Neural crest cell (in vitro differentiated cells): ENCODE measurements around the gene RICTOR. TPM values are rescaled to one million over a fixed set of nuclear protein-coding genes. Genes with fewer than 3 reads are reported as not detected.

Experiments
- DNase-seq: peaks from one replicate; pipeline ENCODE4 v3.0.0; 2021; ENCODE audit warnings: low read depth, mixed read lengths, low spot score
- H3K27ac Mint-ChIP-seq: one replicate; pipeline ENCODE4 v1.8.0; 2021; ENCODE audit warnings: mild to moderate bottlenecking, mixed read lengths; ENCODE audit not compliant: unreplicated experiment
- H3K27me3 Mint-ChIP-seq: 2 replicates; pipeline ENCODE4 v1.8.0; 2021; ENCODE audit warnings: low read depth, mild to moderate bottlenecking, mixed read lengths
- H3K36me3 Mint-ChIP-seq: 2 replicates; pipeline ENCODE4 v1.8.0; 2021; ENCODE audit warnings: low read depth, mild to moderate bottlenecking, mixed read lengths
- H3K4me1 Mint-ChIP-seq: 2 replicates; pipeline ENCODE4 v1.8.0; 2021; ENCODE audit warnings: mixed read lengths
- H3K4me3 Mint-ChIP-seq: one replicate; pipeline ENCODE4 v1.8.0; 2021; ENCODE audit warnings: mild to moderate bottlenecking, mixed read lengths
- H3K9me3 Mint-ChIP-seq: 2 replicates; pipeline ENCODE4 v1.8.0; 2021; ENCODE audit warnings: mixed read lengths
- total RNA-seq: library from RNA; stranded (reverse); gene quantifications from 2 replicates; pipeline ENCODE4 v1.2.1, GENCODE V29; 2021
- TF ChIP-seq, protein P1 (sequence below): fragments of 200-600 bp; sonication (generic); conservative IDR thresholded peaks from 2 replicates; pipeline ENCODE4 v1.5.0; 2021; ENCODE audit warnings: antibody characterized with exemption, mild to moderate bottlenecking

RICTOR gene
- total RNA-seq, 1 donor from 2014 or later, result 22.2 TPM

DNA sequence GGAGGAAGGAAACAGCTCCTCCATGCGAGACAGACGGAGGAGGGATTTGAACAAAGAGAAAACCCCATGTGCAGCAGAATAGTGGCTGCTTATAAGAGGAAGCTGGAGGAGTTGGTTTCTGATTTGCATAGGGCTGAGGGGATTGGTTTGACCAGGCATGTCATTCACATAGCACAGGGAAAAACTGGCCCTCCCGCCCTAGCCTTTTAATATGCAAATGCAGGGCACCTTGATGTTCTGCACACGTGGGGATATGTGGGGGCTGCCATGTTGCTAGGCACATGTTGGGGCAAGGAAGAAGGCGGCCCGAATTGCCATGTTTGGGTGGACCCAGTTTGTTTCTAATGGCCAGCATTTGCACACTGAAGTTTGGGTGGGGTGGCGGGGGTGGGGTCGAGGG is 186.2 kb downstream of the RICTOR start:
- Mint-ChIP-seq H3K36me3 (peaks cover 5% of the 10 kb centered on the region), H3K27ac (peak overlapping the region; percentile 73), H3K9me3 (peaks cover 8% of the 10 kb centered on the region), H3K4me1 (peaks cover 31% of the 10 kb centered on the region), H3K27me3 (no peaks in the 10 kb centered on the region), H3K4me3 (no peak overlapping the region)
- TF ChIP-seq, protein P1, sequence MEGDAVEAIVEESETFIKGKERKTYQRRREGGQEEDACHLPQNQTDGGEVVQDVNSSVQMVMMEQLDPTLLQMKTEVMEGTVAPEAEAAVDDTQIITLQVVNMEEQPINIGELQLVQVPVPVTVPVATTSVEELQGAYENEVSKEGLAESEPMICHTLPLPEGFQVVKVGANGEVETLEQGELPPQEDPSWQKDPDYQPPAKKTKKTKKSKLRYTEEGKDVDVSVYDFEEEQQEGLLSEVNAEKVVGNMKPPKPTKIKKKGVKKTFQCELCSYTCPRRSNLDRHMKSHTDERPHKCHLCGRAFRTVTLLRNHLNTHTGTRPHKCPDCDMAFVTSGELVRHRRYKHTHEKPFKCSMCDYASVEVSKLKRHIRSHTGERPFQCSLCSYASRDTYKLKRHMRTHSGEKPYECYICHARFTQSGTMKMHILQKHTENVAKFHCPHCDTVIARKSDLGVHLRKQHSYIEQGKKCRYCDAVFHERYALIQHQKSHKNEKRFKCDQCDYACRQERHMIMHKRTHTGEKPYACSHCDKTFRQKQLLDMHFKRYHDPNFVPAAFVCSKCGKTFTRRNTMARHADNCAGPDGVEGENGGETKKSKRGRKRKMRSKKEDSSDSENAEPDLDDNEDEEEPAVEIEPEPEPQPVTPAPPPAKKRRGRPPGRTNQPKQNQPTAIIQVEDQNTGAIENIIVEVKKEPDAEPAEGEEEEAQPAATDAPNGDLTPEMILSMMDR, result no peak
- no peak for DNase-seq

Other genes with a start within 250 kb of the RICTOR start
- 2.7 and 2.8 TPM in 2 replicates for gene OSMR, start 228.4 kb downstream of the RICTOR start, total RNA-seq
- not detected in 2 replicates for gene FYB1, start 145.2 kb upstream of the RICTOR start, total RNA-seq